NCI-H146 treated with DMSO at 0.1 percent for 48 hours (cell line): ENCODE data around the gene LRSAM1.
A peak's percentile ranks its signal among the peaks of the same experiment; 100 is the strongest.

ENCODE experiments used
- DNase-seq: peaks from one replicate; lab custom pipeline; 2025; ENCODE audit not compliant: unreplicated experiment; lab: John Stamatoyannopoulos, UW

LRSAM1 gene

GRCh38 chr9:127450830-127451607 lies at the start of gene LRSAM1, which contains the start of gene RPL12:
TSS of gene LRSAM1 (plus strand) at chr9:127451510. CDS start at chr9:127454528, 3,018 bp downstream.
TSS of gene RPL12 (minus strand) at chr9:127451406. CDS start at chr9:127451317, 89 bp downstream.
- DNase-seq: peak; percentile 73

- DNase-seq: no peak
Observed at GRCh38 chr9:127402401-127403090, 48.8 kb upstream of the LRSAM1 start.

DNA sequence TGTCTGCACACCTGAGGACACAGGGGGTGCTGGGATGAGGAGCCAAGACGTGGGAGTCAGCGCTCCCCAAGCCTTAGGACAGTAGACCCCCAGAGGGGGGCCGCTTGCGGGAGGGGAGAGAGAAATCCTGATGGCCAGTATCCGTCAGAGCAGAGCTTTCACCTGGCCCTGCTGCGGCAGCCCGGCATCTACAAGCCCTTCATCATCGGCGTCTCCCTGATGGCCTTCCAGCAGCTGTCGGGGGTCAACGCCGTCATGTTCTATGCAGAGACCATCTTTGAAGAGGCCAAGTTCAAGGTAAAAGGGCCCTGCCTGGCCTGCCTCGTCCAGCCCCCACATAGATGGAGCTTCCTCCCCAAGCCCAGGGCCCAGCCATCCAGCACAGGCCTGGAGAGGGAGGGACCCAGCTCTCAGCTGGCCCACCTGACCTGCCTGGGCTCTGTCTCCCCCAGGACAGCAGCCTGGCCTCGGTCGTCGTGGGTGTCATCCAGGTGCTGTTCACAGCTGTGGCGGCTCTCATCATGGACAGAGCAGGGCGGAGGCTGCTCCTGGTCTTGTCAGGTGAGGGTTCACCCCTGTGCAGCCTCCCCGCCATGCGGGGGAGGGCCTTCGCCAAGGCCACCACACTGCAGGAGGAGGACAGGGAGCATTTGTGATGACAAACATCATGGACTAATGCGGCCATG lies 47.7 kb upstream of the LRSAM1 start:
- DNase-seq: no peak

- DNase-seq: no peak
Observed at GRCh38 chr9:127404631-127405030, 46.7 kb upstream of the LRSAM1 start.

- DNase-seq: no peak
Observed at GRCh38 chr9:127405344-127406125, 45.8 kb upstream of the LRSAM1 start.

GRCh38 chr9:127406799-127407491 lies 44.4 kb upstream of the LRSAM1 start:
- DNase-seq: no peak

- peak; percentile 47 for DNase-seq
Observed at GRCh38 chr9:127407492-127407843, 43.8 kb upstream of the LRSAM1 start.

GRCh38 chr9:127411122-127411521 lies 40.2 kb upstream of the LRSAM1 start:
- no peak for DNase-seq

DNA sequence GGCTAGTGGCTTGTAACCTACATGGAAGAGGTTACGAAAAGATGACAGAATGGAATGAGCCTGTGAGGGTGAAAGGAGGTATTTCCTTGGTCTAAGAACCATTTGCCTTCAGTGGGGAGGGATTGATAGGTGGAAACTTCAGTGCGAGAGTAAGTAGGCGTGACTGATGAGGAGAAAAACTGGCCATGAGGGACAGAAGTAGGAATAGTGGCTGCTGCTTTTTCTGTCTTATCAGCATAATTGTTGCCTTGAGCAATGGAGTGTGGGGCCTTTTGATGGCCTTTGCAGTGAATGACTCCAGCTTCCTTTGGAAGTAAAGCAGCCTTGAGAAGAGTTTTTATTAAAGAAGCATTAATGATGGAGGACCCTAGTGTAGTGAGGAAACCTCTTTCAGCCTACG lies 36.2 kb upstream of the LRSAM1 start:
- DNase-seq: no peak

DNA sequence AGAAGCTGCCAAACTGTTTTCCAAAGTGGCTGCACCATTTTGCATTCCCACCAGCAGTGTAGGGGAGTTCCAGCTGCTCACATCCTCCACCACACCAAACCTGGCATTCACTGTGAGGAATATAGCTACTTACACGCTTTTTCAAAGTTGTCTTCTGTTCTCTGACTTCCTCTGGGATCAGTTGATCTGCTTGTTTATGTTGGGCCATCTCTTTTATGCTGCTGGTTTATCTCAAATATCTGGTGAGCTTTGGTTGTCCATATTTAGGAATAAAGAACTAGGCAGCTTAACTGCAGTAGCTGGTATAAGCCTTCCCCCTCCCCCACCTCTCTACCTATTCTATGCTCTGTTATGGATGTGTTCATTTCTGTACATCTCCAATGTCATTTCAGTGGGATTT lies 35.7 kb upstream of the LRSAM1 start:
- no peak for DNase-seq

- DNase-seq: no peak
Observed at GRCh38 chr9:127417131-127418036, 33.9 kb upstream of the LRSAM1 start.

DNA sequence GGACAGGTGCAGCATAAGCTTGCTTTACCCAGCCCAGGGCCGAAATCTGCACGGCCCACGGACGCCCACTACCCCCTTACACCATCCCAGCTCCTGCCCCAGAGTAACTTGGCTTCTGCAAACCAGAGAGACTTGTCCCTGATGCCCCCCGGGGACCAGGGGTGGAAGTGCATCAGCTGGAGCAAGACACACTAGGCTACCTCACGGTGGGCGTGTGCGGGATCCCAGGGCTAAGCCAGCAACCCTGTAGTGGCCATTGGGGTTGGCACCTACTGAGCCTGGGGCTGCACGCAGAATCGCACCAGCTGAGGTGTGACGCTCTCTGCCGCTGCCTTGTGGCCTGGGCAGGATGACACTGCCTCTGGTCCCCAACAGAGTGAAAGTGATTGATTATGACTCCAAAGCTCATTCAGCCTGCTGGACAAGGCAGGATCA lies 33.3 kb upstream of the LRSAM1 start:
- no peak for DNase-seq

DNA sequence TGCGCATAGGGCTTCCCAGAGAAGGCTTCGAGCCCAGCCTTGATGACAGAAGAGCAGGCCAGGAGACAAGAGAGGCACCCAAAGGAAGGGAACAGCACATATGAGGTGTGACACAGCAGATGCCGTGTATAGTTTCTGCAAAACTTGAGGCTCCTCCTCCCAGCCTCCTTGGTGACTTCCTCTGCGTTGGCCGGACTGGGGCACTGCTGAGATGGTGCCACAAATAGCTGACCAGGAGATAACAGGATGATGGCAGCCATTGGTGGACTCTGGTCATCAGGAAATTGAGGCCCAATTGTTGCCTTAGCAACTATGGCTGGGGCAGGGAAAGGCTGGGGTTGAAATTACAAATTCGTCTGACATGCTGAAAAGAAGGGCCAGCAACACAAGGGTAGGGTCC lies 32.0 kb upstream of the LRSAM1 start:
- DNase-seq: no peak

- DNase-seq: no peak
Observed at GRCh38 chr9:127421057-127421456, 30.3 kb upstream of the LRSAM1 start.

DNA sequence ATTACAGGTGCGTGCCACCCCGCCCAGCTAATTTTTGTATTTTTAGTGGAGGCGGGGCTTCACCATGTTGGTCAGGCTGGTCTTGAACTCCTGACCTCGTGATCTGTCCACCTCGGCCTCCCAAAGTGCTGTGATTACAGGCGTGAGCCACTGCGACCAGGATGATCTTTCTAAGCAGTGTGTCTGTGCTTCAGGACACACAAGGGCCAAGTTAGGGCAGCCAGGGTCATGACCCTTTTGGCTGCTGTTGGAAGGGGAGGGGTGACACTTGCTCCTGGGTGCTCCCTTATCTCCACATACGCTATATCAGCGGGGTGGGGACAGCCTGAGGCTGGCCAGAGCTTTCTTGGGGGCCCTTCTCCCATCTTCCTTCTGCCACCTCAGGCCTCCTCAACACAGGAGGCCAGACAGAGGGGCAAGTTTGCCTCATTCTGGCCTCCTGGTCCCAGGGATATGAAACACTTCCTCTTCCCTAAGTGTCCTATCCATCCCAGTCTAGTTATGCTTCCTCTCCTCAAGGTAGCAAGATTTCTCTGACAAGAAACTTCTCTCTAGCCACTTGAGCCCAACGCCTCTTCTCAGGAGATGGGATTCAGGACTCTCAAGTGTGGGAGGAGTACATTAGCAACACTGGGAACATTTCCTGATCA lies 29.1 kb upstream of the LRSAM1 start:
- no peak for DNase-seq

GRCh38 chr9:127422787-127423186 lies 28.5 kb upstream of the LRSAM1 start:
- no peak for DNase-seq

- DNase-seq: no peak
Observed at GRCh38 chr9:127423476-127423933, 27.8 kb upstream of the LRSAM1 start.

- peak; percentile 64 for DNase-seq
Observed at GRCh38 chr9:127423934-127424675, 27.2 kb upstream of the LRSAM1 start, which contains the start of gene ZNF79. TSS of gene ZNF79 (plus strand) at chr9:127424382. CDS start at chr9:127424788, 406 bp downstream.
